Muscle layer of duodenum (tissue), 2 donors: ENCODE measurements around the gene CRLF1.

Experiments used
- H3K27ac ChIP-seq: one replicate; pipeline ENCODE4 v1.7.0; 2013; ENCODE audit warnings: mild to moderate bottlenecking, low read length
- H3K27me3 ChIP-seq: one replicate; pipeline ENCODE4 v1.7.0; 2013; ENCODE audit warnings: low read depth, mild to moderate bottlenecking, control low read depth, low read length
- H3K36me3 ChIP-seq, 2 donors: one replicate each; pipeline ENCODE4 v1.7.0; 2013; ENCODE audit warnings: low read length in 2 of 2, control low read depth in 1 of 2, mild to moderate bottlenecking in 1 of 2; ENCODE audit not compliant: insufficient read depth in 2 of 2, control insufficient read depth in 1 of 2
- H3K4me1 ChIP-seq, 2 donors: one replicate each; pipeline ENCODE4 v1.7.0; 2013; ENCODE audit warnings: low read length in 2 of 2, mild to moderate bottlenecking in 2 of 2, control low read depth in 1 of 2, moderate library complexity in 1 of 2; ENCODE audit not compliant: insufficient read depth in 2 of 2, control insufficient read depth in 1 of 2
- H3K4me3 ChIP-seq, 2 donors: one replicate each; pipeline ENCODE4 v1.7.0; 2013; ENCODE audit warnings: low read length in 2 of 2, low read depth in 1 of 2, mild to moderate bottlenecking in 1 of 2
- H3K9me3 ChIP-seq, 2 donors: one replicate each; pipeline ENCODE4 v1.7.0; 2013; ENCODE audit warnings: low read length in 2 of 2, control low read depth in 1 of 2, mild to moderate bottlenecking in 1 of 2; ENCODE audit not compliant: control insufficient read depth in 1 of 2
- donor health status: healthy.

The CRLF1 gene

DNA sequence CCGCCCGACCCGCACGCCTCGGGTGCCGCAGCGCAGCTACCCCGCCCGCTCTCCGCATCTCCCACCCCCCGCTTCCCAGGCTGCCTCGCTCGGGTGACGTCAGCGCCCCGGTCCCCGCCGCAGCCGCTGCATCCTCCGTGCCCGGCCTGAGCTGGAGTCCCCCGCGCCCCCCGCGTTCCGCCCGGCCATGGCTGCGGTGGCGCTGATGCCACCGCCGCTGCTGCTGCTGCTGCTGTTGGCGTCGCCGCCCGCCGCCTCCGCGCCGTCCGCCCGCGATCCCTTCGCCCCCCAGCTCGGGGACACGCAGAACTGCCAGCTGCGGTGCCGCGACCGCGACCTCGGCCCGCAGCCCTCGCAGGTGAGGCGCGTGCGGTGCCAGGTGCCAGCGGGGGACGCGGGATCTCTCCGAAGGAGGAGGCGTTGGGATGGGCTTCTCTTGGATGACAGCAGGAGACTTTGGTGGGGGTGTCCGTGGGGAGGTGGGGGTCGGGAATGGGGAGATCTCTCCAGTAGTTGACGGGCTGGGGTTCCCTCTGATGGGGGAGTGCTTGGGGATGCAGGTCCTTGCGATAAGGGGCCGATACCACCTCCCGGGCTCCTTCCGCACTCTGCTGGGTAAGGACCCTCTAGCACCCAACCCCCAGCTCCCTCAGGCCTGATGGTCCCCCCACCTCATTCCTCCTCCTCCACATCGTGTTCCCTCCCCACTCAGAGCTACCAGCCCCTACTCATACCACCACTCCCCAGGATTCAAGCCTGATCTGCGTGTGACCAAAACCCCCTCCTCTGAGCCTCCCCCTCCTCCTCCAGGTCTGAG lies 6.4 kb upstream of the CRLF1 start, which contains the start of gene TMEM59L:
Gene TMEM59L, plus strand, starts transcription at position 99 of the 817 bp plus-strand sequence. Its CDS starts 89 bp downstream, at position 188.
- peaks cover 59% of the 10 kb centered on the region for H3K27me3 ChIP-seq
- peaks cover 0 to 30% of the 10 kb centered on the region in 2 donors for H3K4me1 ChIP-seq
- H3K36me3 ChIP-seq: no peaks in the 10 kb centered on the region
- peak within 1 kb of the TSS; percentile 21 to 78 for H3K4me3 ChIP-seq
- H3K27ac ChIP-seq: no peak within 1 kb of the TSS
- no peaks in the 10 kb centered on the region for H3K9me3 ChIP-seq

DNA sequence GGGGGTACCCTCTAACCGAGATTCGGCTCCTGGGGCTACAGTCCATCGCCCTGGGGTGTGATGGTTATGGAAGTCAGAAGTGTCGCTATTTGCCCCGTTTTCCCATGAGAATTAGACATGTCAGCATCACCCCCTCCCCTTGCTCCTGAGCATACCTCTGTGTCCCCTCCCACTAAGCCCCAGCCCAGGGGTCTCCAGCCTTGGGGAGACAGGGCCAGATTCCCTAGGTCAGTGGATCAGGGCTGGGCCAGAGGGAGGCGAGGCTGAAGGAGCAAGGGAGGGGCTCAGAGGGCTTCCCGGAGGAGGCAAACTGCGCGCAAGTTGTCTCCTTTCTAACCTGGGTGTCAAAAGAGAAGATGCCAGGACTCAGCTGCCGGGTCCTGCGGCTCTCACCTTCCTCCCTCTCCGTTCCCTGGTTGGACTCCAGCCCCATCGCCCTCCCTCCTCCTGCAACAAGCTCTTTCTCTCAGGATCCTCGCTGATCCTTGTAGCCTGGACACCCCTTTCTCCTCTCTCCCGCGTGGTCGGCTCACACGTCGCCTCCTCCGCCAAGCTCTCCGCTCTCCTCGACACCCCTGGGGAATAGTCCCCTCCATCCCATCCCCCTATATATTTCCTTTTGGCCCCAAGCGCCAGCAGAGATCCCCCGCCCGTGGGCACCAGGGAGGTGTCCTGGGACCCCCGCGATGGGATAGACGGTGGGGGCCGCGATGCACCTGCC lies 5.6 kb upstream of the CRLF1 start:
- peaks cover 0 to 38% of the 10 kb centered on the region in 2 donors for H3K4me1 ChIP-seq
- no peaks in the 10 kb centered on the region for H3K9me3 ChIP-seq
- no peak overlapping the region for H3K27ac ChIP-seq
- peaks cover 67% of the 10 kb centered on the region for H3K27me3 ChIP-seq
- peak overlapping the region; percentile 21 to 78 for H3K4me3 ChIP-seq
- no peaks in the 10 kb centered on the region for H3K36me3 ChIP-seq

DNA sequence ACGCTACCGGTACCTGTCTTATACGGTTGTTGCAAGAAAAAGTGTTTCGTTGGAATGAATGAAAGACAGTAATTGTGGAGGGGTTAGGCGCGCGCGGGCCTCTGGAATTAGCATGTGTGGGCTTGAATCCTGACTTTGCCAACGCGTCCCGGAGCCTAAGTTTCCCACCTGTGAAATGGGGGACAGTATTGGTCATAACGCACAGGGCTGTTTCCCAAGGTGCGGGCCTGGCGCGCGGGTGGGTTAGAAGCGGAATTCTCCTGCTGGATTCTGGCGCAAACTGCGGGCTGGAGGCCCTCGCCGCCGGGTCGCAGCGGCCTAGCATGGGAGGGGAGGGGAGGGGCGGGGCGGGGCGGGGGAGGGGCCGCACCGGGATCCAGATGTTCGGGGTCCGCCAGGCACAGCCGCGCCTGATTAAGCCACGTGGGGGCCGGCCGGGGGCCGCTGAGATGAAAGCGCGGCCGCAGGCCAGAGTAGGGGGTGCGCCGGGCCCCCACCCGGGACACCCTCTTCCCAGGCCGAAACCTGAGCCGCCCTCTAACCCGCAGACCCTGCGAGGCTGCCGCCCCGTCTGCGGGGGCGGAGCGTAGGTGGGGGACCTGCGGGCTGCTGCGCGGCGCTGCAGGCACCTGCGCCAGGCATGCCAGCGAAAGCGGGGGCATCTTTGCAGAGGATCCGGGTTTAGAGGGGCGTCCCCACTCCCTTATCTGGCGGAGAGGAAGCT lies 4.9 kb upstream of the CRLF1 start:
- Histone ChIP-seq H3K4me1 (peaks cover 0 to 42% of the 10 kb centered on the region in 2 donors), H3K9me3 (no peaks in the 10 kb centered on the region), H3K4me3 (peak overlapping the region in 1 of 2 donors; percentile 78), H3K27ac (no peak overlapping the region), H3K36me3 (no peaks in the 10 kb centered on the region), H3K27me3 (peaks cover 67% of the 10 kb centered on the region)

DNA sequence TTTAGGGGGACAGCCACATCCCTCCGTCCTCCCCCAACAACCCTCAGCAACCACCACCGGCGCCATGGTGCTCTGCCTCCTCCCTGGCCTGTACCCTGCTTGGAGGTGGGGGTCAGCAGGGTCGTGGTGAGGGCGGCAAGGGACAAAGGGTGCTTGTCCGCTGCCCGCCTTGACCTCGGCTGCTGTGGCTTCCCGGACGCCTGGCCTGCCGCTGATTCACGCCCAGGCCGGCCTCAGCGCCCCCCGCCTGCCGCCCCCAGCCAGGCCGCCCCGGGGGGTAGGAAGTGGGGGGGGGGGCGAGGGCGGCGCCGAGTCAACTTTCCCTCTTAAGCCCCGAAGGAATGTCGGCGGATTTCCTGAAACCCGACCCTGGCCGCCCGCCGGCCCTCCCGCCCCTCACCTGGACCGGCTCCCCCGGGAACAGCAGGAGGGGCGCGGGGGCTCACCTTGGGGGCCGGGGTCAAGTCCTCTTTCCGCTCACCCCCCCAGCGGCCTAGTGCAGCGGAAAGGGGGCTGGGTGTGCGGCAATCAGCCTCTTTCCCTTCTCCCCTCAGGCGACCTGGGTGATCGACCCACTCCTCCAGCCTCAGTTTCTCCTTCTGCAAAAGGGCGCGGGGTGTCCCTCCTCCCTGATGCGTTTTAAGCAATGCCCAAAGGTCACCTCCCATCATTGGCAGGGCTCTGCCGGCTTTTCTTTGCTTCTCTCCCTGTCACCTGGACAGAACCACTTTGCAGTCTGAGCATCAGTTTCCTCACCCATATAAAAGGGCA lies 4.1 kb upstream of the CRLF1 start:
- Histone ChIP-seq H3K27me3 (peaks cover 67% of the 10 kb centered on the region), H3K9me3 (no peaks in the 10 kb centered on the region), H3K27ac (no peak overlapping the region), H3K4me3 (no peak overlapping the region), H3K36me3 (no peaks in the 10 kb centered on the region), H3K4me1 (peaks cover 0 to 47% of the 10 kb centered on the region in 2 donors)

DNA sequence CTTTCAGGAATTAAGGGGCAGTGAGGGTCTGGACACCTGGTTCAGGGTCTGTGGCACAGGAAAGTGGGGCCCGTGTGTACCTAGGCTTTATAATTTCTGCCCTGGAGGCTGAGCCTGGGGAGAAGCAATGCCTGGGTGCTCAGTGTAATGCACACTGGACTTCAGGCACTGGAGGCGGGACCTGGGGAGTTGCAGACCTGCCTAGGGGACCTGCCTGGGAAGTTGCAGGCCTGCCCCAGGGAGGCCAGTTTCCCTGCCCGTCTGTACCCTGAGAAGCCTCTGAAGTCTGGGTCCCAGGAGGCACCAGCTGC lies 3.6 kb upstream of the CRLF1 start:
- Histone ChIP-seq H3K4me1 (peaks cover 0 to 49% of the 10 kb centered on the region in 2 donors), H3K36me3 (no peaks in the 10 kb centered on the region), H3K27ac (no peak overlapping the region), H3K9me3 (no peaks in the 10 kb centered on the region), H3K4me3 (no peak overlapping the region), H3K27me3 (peaks cover 72% of the 10 kb centered on the region)

DNA sequence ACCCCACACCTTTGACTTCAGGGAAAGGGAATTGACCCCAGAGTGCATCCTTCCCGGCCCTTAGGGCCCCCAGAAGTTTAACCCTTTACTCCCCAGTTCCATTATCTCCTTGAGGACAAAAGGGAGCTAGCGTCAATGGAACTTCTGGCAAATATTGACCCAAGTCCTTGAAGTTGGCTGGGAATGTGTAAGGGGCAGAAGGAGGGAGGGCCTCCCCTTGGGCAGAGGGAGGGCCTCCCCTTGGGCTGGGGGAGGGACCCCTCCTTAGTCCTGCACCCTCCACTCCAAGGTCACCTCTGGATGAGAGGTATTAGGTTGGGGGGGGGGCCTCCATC lies 3.1 kb upstream of the CRLF1 start:
- peaks cover 76% of the 10 kb centered on the region for H3K27me3 ChIP-seq
- no peaks in the 10 kb centered on the region for H3K9me3 ChIP-seq
- H3K27ac ChIP-seq: no peak overlapping the region
- H3K4me1 ChIP-seq: peaks cover 0 to 49% of the 10 kb centered on the region in 2 donors
- no peak overlapping the region for H3K4me3 ChIP-seq
- no peaks in the 10 kb centered on the region for H3K36me3 ChIP-seq

DNA sequence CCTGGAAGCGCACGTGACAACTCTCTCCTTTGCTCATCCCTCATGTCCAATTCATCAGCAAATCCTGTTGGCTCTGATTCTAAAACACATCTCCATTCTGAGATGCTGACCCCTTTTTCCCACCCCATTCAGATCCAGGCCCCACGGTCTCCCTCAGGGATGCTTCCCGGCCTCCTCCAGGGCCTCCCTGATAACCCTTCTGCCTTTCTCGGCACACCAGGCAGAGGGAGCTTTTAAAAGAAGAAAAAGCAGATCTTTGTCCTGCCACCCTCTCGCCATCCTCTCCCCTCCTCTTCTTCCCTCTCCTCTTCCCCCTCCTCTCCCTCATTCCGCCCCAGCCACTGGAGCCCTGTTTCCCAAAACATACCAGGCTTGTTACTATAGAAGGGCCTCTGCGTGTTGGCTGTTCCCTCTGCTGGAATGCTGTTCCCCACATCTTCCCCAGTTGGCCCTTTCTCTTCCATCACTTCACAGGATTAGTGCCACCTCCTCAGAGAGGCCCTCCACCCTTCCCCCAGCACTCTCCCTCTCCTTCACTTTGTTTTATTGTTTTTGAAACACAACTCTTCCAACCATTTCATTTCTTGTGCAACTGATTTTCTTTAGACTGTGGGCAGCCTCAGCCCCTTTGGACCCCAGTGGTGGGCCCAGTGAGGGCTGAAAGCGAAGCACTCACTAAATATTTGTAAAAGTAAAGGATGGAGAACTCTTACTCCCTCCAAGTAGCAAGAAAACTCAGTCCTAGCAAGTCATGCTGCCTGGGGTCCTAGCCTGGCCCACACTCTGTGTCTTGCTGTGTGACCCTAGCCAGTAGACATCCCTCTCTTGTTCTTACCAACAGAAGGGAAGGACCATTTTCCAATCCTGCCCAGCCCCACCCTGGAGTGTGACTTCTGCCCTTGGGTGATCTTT lies 2.5 kb upstream of the CRLF1 start:
- Histone ChIP-seq H3K4me3 (no peak overlapping the region), H3K27me3 (peaks cover 70% of the 10 kb centered on the region), H3K27ac (no peak overlapping the region), H3K9me3 (no peaks in the 10 kb centered on the region), H3K4me1 (peaks cover 0 to 51% of the 10 kb centered on the region in 2 donors), H3K36me3 (no peaks in the 10 kb centered on the region)

DNA sequence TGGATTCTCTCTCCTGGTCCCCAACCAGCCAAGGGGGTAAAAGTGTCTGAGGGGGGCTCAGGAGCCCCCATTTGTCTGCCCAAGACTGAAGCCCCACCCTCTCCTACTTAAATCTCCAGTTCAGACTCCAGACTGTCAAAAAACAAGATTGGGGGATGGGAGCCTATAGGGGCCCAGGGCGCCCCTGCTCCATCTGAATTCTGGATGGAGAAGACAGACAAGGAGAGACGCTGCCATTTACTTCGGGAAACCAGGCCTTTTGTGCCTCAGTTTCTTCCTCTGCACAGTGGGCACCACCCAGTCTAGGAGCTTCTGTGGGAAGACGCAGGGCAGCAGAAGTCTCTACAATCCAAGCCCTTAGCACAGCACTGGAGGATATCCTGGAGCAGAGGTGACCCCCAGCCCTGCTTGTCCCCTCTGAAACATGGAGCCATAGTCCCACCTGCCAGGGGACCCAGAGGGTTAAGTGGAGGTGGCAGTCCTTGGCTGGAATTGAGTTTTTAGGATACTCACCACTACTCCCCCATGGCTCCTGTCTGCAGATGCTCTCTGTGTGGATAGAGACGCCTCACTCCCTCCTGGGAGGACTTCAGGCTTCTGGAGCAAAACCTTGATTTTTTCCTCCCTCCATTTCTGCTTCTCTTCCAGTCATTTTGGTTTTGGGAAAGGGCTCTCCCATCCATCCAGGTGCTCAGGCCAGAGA lies 1.7 kb upstream of the CRLF1 start:
- no peak overlapping the region for H3K27ac ChIP-seq
- peaks cover 0 to 55% of the 10 kb centered on the region in 2 donors for H3K4me1 ChIP-seq
- no peaks in the 10 kb centered on the region for H3K36me3 ChIP-seq
- peaks cover 67% of the 10 kb centered on the region for H3K27me3 ChIP-seq
- no peaks in the 10 kb centered on the region for H3K9me3 ChIP-seq
- H3K4me3 ChIP-seq: no peak overlapping the region

DNA sequence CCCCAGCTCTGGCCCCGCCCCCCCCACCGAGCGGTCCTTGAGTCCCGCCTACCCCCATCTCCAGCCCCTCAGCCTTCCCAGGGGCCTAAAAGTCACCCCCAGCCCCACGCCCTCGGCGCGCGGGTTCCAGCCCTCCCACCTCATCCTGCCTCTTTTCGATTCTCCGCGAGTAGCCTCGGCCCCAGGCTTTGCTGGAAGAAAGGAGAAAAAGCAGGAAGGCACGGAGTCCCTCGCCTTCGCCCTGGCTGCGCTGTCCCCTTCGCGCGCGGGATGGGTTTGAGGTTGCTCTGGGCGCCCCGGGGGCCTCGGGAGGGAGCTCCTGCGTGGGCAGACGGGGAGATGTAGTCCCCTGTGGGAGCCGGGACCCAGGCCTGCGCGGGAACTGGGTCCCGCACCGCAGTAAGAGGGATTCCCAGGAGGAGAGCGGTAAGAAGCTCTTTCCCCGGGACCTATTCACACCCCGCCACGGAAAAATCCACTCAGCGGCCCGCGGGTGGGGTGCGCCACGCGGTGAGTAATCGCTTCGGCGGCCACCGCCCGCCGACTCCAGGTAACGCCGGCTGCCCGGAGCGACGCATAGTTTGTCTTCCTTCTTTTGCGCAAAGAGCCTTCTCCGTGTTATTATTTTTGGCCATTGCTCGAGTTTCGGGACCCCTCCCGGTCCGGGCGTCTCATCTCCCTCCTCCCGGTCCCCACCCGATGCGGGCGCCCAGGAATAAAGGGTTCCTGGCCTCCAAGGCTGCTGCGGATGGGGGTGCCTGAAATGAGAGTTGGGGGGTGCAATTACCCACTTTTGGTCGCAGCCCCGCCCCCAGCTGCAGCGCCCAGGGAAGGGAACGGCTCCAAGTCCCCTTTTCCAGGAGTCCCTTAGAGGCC lies 865 bp upstream of the CRLF1 start:
- Histone ChIP-seq H3K27ac (no peak overlapping the region), H3K9me3 (no peaks in the 10 kb centered on the region), H3K4me1 (peaks cover 0 to 47% of the 10 kb centered on the region in 2 donors), H3K27me3 (peaks cover 64% of the 10 kb centered on the region), H3K36me3 (no peaks in the 10 kb centered on the region), H3K4me3 (peak overlapping the region in 1 of 2 donors; percentile 44)
